Measurements from ENCODE around the gene ESRRA. TPM values are rescaled to one million over a fixed set of nuclear protein-coding genes. Genes with fewer than 3 reads are reported as not detected.

Gene ESRRA
- total RNA-seq, 1 experiment from 2014 or later, result 61.0 TPM

DNA sequence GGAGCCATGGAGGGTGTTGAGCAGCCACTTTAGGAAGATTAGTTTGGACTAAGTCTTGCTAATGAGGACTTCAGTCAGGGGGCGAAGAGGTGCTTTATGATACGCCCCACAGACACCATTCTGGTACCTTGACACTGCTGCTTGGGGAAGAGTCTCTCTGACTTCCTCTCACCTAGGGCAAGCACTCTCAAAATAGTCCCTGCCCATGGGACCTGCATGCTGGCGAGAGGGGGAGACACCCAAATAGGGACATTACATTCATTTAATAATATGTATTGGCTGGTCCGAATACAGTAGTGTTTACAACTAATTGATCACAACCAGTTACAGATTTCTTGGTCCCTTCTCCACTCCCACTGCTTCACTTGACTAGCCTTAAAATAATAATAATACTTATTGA is 9.6 kb upstream of the ESRRA start:
- intact Hi-C loops (cut with micrococcal nuclease; ENCODE audit: unreplicated experiment), result no loop called here
- H3K79me2 ChIP-seq (ENCODE audit: low read depth), result no peaks in the 10 kb centered on the region
- BruUV-seq (replicated peaks), result no TSS peak
- no peak overlapping the region for H3K27ac ChIP-seq
- DNase-seq, result peak in 1 of 2 experiments; percentile 20
- no peaks in the 10 kb centered on the region for H3K36me3 ChIP-seq (ENCODE audit: low read depth)
- H4K20me1 ChIP-seq (ENCODE audit: insufficient read depth), result no peaks in the 10 kb centered on the region
- no peak overlapping the region for H3K4me3 ChIP-seq
- H3K4me2 ChIP-seq, result no peak overlapping the region
- H3F3A ChIP-seq (ENCODE audit: insufficient read depth, low read depth), result no peaks in the 10 kb centered on the region; the same call in 1 of the 2 replicates
- ChIA-PET CTCF (interaction anchor here (0.6 to 0.7 kb wide), 2 partner anchors 72 to 218 kb away, joined by 6 to 7 read pairs; no protein-coding TSS in a partner anchor), POLR2A (ENCODE audit: unreplicated experiment) (no interaction called here)
- no peaks in the 10 kb centered on the region; the same call in 1 of the 2 replicates for H3K4me1 ChIP-seq (replicated peaks; ENCODE audit: insufficient read depth)
- TF ChIP-seq EZH2 (IDR thresholded peaks at IDR 0.05; ENCODE audit: low read depth), result no peak
- TF ChIP-seq, protein P1, sequence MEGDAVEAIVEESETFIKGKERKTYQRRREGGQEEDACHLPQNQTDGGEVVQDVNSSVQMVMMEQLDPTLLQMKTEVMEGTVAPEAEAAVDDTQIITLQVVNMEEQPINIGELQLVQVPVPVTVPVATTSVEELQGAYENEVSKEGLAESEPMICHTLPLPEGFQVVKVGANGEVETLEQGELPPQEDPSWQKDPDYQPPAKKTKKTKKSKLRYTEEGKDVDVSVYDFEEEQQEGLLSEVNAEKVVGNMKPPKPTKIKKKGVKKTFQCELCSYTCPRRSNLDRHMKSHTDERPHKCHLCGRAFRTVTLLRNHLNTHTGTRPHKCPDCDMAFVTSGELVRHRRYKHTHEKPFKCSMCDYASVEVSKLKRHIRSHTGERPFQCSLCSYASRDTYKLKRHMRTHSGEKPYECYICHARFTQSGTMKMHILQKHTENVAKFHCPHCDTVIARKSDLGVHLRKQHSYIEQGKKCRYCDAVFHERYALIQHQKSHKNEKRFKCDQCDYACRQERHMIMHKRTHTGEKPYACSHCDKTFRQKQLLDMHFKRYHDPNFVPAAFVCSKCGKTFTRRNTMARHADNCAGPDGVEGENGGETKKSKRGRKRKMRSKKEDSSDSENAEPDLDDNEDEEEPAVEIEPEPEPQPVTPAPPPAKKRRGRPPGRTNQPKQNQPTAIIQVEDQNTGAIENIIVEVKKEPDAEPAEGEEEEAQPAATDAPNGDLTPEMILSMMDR (conservative IDR thresholded peaks at IDR 0.05), result no peak
- 0 out of 2 replicates have a peak, but pooled peaks cover 6% of the 10 kb centered on the region for H3K27me3 ChIP-seq (ENCODE audit: insufficient read depth, low read depth)
- no peaks in the 10 kb centered on the region for H3K9me2 ChIP-seq (ENCODE audit: insufficient read depth)
- H3K9me3 ChIP-seq (ENCODE audit: insufficient read depth, low read depth), result no peaks in the 10 kb centered on the region
- H2AFZ ChIP-seq, result no peak overlapping the region

DNA sequence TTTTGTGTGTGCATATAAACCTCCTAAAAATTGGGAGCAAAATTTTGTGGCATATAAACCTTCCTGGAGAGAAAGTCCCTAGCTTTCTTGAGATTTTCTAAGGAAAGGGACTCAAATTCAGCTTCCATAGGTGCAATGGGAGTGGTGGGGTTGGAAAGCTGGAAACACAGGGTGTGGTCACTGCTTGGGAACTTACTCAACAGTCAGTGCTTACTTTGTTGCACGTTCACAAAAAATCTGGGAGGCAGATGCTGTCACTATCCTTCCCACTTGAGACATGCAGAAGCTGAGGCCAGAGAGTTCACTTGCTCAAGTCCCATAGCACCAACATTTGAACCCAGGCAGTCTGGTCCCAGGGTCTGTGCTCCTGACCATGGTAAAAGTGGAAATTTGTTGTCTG is 9.1 kb upstream of the ESRRA start:
- Histone ChIP-seq H3K79me2 (ENCODE audit: low read depth) (no peaks in the 10 kb centered on the region), H3F3A (ENCODE audit: insufficient read depth, low read depth) (no peaks in the 10 kb centered on the region; the same call in 1 of the 2 replicates), H3K36me3 (ENCODE audit: low read depth) (no peaks in the 10 kb centered on the region), H3K9me3 (ENCODE audit: insufficient read depth, low read depth) (no peaks in the 10 kb centered on the region), H3K27me3 (ENCODE audit: insufficient read depth, low read depth) (0 out of 2 replicates have a peak, but pooled peaks cover 7% of the 10 kb centered on the region), H3K4me2 (no peak overlapping the region), H3K9me2 (ENCODE audit: insufficient read depth) (no peaks in the 10 kb centered on the region), H3K4me1 (replicated peaks; ENCODE audit: insufficient read depth) (peaks cover 1% of the 10 kb centered on the region; the same call in 1 of the 2 replicates), H2AFZ (no peak overlapping the region), H3K27ac (no peak overlapping the region), H4K20me1 (ENCODE audit: insufficient read depth) (no peaks in the 10 kb centered on the region), H3K4me3 (no peak overlapping the region)
- CTCF ChIA-PET, result no interaction called here
- POLR2A ChIA-PET (ENCODE audit: unreplicated experiment), result no interaction called here
- DNase-seq, result no peak
- intact Hi-C loops (cut with micrococcal nuclease; ENCODE audit: unreplicated experiment), result no loop called here
- TF ChIP-seq EZH2 (IDR thresholded peaks at IDR 0.05; ENCODE audit: low read depth), result no peak
- TF ChIP-seq, protein P1 (conservative IDR thresholded peaks at IDR 0.05), result no peak
- BruUV-seq (replicated peaks), result no TSS peak

DNA sequence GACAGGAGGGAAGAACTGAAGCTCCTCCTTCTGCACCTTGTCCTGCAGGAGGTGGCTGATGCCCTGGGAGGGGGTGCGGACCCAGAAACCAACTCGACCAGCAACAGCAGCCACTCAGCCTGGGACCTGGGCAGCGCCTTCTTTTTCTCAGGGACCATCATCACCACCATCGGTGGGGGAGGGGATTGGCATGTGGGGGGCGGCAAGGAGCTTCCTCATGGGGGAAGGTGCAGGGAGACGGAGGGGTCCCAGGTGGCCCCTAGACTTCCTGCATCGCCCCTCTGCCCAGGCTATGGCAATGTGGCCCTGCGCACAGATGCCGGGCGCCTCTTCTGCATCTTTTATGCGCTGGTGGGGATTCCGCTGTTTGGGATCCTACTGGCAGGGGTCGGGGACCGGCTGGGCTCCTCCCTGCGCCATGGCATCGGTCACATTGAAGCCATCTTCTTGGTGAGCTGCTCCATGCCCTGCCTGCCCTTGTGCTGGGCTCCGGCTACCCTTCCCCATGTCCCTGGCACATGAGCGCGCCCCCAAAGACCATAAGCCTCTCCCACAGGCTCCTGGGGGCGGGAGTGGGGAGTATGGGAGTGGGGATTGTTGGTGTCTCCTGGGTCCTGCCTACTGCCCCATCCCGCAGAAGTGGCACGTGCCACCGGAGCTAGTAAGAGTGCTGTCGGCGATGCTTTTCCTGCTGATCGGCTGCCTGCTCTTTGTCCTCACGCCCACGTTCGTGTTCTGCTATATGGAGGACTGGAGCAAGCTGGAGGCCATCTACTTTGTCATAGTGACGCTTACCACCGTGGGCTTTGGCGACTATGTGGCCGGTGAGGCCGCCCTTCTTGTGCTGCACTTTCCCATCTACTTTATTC is 8.3 kb upstream of the ESRRA start:
- no peaks in the 10 kb centered on the region for H3K9me2 ChIP-seq (ENCODE audit: insufficient read depth)
- H3K4me3 ChIP-seq, result no peak overlapping the region
- H3K36me3 ChIP-seq (ENCODE audit: low read depth), result no peaks in the 10 kb centered on the region
- no peaks in the 10 kb centered on the region for H4K20me1 ChIP-seq (ENCODE audit: insufficient read depth)
- TF ChIP-seq, protein P1 (conservative IDR thresholded peaks at IDR 0.05), result no peak
- no peak for TF ChIP-seq EZH2 (IDR thresholded peaks at IDR 0.05; ENCODE audit: low read depth)
- intact Hi-C loops (cut with micrococcal nuclease; ENCODE audit: unreplicated experiment), result no loop called here
- no peak overlapping the region for H2AFZ ChIP-seq
- H3K27me3 ChIP-seq (ENCODE audit: insufficient read depth, low read depth), result 0 out of 2 replicates have a peak, but pooled peaks cover 7% of the 10 kb centered on the region
- no peaks in the 10 kb centered on the region for H3K9me3 ChIP-seq (ENCODE audit: insufficient read depth, low read depth)
- peaks cover 4% of the 10 kb centered on the region; the same call in 1 of the 2 replicates for H3K4me1 ChIP-seq (replicated peaks; ENCODE audit: insufficient read depth)
- no peaks in the 10 kb centered on the region for H3K79me2 ChIP-seq (ENCODE audit: low read depth)
- ChIA-PET CTCF (no interaction called here), POLR2A (ENCODE audit: unreplicated experiment) (no interaction called here)
- no peak overlapping the region for H3K27ac ChIP-seq
- H3F3A ChIP-seq (ENCODE audit: insufficient read depth, low read depth), result peaks cover 4% of the 10 kb centered on the region; the same call in 1 of the 2 replicates
- no peak overlapping the region for H3K4me2 ChIP-seq
- DNase-seq, result peak in 1 of 2 experiments; percentile 10
- no TSS peak for BruUV-seq (replicated peaks)
